T-helper 2 cell (primary cell): ENCODE data around the gene HSF2.
A peak's percentile ranks its signal among the peaks of the same experiment; 100 is the strongest.

Source experiments
- DNase-seq, 5 experiments: peaks; one replicate each; pipeline versions ENCODE4 v3.0.0 to v3.0.0-alpha.2; 2012 to 2022

Gene HSF2

GRCh38 chr6:122400121-122400450, 634 bp downstream of the HSF2 start:
- peak in 2 of 5 experiments; percentile 16 to 32 for DNase-seq

- peak in 1 of 5 experiments; percentile 5 for DNase-seq
These were observed 1.1 kb downstream of the HSF2 start for GRCh38 chr6:122400462-122401089.

DNA sequence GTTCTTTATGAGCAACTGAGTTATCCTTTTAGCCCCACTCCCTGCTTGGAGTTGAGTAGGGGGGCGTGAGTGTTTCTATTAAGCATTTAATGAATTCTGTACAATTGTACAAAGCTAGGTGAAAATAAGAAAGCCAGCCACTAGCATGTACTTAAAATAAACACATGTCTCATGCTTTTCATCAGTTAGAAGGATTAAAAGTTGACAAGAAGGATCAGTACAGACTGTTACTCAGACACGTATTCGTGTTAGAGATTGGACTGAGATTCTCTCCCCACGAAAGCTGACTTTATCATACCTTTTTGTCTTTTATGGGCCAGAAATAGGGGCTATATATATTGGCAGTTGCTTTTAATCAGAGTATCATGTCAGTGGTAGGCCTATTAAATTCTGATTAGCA, 1.7 kb downstream of the HSF2 start:
- DNase-seq: no peak

GRCh38 chr6:122404444-122404843, 5.0 kb downstream of the HSF2 start:
- no peak for DNase-seq

- no peak for DNase-seq
These were observed 6.0 kb downstream of the HSF2 start for GRCh38 chr6:122405417-122405816.

- DNase-seq: no peak
These were observed 6.7 kb downstream of the HSF2 start for GRCh38 chr6:122406187-122406586.

DNA sequence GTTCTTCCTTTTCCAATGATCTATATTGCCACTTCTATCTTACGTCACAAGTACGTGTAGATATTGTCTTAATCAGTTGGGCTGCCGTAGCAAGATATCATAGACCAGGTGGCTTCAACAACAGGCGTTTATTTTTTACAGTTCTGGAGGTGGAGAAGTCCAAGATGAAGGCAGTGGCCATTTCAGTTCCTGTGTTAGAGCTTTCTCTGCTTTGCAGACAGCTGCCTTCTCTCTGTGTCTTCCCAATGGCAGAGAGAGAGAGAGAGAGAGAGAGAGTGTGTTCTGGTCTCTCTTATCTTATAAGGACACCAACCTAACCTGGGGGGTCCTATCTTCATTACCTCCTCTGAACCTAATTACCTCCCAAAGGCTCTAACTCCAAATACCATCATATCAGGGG, 8.3 kb downstream of the HSF2 start:
- DNase-seq: no peak

DNA sequence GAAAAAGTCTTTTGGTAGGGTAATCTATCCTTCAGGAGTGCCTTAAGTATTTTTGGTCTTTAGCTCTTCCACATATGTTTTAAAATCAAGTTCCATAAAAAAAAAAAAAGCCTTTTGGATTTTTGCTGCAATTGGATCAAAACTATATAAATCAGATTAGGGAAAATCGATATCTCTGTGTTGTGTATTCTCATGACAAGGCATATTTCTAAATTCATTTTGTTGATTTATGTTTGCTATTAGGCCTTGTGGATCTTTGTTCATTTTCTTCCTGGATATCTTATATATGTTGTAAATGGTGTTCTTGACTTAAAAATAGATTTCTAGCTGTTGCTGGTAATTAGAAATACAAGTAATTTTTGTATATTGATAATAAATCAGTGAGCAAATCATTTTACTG, 8.8 kb downstream of the HSF2 start:
- no peak for DNase-seq

DNA sequence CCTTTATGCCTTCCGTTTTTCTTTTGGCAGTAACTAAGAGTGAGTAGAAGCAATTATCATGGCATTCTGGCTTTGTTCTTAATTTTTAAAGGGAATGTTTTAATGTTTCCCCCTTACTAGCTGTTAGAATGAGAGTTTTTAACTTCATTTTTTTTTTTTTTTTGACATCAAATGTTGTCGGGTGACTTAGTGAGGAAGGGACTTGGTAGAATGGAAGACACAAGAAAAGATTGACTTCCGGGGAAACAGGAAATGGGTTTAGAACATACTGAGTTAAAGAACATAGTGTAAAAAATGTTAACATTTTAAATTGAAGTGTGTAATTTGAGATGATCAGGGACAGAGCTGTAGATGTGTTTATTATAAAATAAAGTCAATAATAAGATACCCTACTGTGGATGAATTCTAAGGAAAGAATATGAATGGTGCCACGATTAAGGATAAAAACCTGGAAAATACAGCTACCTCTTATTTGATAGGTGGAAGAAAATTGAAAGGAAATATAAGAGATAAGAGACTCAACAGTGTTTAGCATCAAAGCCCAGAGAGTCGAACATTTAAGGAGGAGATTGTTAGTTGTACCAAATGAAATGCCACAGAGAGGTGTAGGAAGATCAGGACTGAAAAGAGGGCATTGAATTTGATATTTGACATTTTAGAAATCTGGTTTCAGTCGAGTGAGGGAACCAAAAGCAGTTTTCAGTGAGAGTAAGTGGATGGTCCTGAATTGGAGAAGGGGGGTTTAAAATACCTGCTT, 9.4 kb downstream of the HSF2 start:
- peak in 2 of 5 experiments; percentile 9 to 63 for DNase-seq

- no peak for DNase-seq
These were observed 12.5 kb downstream of the HSF2 start for GRCh38 chr6:122412001-122412400.

GRCh38 chr6:122416825-122417224, 17.4 kb downstream of the HSF2 start:
- no peak for DNase-seq

- DNase-seq: no peak
These were observed 22.6 kb downstream of the HSF2 start for GRCh38 chr6:122422003-122422402.

DNA sequence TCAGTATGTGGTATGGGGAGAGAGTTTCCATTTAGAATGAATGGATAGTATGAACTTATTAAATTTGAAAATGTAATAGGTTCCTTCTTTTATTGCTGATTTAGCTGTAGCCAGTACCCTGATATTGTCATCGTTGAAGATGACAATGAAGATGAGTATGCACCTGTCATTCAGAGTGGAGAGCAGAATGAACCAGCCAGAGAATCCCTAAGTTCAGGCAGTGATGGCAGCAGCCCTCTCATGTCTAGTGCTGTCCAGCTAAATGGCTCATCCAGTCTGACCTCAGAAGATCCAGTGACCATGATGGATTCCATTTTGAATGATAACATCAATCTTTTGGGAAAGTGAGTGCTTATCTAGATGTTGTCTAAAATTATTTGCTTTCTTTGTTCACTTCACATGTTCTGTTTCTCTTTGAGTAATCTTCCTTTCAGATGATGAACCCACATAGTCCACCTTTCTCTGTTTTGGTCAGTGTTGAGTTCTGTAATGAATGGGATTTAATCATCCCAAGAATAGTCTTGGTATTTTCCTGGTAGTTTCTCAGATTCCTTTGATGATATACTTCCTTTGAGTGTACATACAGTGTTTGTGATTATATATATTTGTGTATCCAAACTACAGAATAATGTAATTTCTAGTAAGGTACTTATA, 23.3 kb downstream of the HSF2 start:
- peak in 1 of 5 experiments; percentile 56 for DNase-seq

GRCh38 chr6:122423734-122424133, 24.3 kb downstream of the HSF2 start:
- no peak for DNase-seq

DNA sequence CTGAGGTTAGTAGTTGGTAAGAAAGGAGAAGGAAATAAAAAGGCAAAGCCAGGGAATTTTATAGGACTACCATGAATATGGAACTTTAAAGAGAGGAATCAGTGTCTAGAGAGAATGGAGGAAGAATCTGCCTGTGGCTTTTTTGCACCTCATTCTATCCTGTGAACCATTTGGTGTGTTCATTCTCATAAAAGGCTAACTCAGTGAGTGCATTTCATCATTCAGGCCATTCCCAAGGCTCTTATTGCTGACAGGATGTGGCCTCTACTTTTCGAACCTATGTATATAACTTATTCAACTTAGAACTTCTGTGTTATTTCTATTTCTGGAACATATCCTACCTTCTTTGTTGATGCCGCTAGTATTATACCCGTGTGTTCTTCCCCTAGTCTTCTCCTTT, 27.1 kb downstream of the HSF2 start:
- no peak for DNase-seq

GRCh38 chr6:122428781-122429180, 29.3 kb downstream of the HSF2 start:
- no peak for DNase-seq

DNA sequence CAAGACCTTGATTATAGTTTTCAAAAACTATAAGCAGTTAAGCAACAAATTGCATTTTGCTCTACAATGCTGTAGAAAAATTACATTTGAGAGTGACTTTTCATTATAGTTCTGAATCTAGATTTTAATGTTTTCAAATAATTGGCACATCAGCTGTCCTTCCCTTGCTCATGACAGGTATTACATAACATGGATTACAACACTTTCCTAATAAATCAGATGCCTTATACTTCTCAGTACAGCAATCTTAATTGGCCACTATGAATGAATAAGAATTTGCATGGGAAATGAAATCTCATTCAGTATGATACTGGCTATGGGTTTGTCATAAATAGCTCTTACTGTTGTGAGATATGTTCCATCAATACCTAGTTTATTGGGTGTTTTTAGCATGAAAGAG, 29.9 kb downstream of the HSF2 start:
- no peak for DNase-seq

GRCh38 chr6:122431780-122432179, 32.3 kb downstream of the HSF2 start:
- DNase-seq: no peak

DNA sequence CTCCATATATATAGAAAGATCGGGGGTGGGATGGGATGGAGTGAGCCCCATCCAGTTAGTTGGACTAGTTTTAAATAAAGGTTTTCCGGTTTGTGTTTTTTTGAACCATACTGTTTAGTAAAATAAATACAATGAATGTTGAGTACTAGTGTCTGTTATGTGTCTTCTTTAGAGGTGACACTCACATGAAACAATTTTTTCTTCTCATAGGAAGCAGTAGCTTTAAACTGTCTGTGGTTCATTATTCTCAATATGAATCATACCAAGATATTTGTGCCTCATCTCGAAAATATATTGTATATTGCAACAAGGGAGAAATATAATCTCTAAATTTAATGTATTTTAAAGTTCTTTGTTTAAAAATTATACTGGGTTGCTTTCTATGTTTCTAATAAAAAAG, 33.4 kb downstream of the HSF2 start:
- DNase-seq: peak in 1 of 5 experiments; percentile 67

DNA sequence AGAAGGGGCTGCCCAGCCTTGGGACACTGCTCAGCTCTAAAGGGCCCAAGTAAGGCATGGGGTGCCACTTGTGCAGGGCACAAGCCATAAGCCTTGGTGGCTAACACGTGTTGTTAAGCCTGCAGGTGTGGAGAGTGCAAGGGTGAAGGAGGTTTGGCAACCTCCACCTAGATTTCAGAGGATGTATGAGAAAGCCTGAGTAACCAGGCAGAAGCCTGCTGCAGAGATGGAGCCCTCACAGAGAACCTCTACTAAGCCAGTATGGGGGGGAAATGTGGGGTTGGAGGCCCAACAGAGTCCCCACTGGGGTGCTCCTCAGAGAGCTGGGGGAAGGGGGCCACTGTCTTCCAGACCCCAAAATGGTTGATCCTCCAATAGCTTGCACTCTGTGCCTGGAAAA, 39.5 kb downstream of the HSF2 start:
- DNase-seq: no peak

DNA sequence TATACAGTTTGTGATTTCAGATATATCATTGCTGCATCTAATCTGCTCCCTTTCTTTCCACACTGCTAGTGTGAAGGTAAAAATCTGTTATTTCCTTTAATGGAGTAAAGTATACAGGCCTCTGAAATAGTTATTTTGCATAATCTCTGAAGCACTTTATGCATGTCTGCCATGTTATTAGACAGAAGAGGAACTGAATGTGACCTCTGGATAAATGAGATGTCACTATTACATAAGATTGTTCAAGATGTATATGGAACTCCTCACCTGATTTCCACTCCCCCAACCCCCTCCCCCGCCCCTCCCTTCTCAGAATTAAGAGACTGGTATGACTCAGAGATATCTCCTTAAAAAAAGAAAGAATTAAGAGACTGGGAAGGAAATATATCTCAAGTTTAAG, 45.8 kb downstream of the HSF2 start:
- no peak for DNase-seq

- DNase-seq: no peak
These were observed 49.6 kb downstream of the HSF2 start for GRCh38 chr6:122449069-122449468.

- DNase-seq: no peak
These were observed 53.1 kb downstream of the HSF2 start for GRCh38 chr6:122452509-122452908.

DNA sequence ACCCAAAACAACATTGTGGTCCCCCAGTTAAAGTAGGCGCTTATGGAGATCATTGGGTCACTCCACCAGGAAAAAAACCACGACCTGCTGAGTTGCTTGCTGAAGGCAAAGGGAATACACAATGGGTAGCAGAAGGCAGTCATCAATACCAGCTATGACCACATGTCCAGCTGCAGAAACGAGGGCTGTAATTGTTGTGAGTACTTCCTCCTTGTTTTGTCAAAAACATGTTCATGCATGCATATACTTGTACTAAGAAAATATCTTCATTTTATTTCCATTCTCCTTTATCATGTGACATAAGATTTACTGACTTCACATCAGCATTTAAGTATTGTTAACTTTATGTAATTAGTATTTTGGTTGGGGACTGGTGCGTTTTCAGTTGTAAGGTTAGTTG, 55.2 kb downstream of the HSF2 start:
- no peak for DNase-seq
